HepG2 (cell line): ENCODE data around the gene LGALS1. TPM values are rescaled to one million over a fixed set of nuclear protein-coding genes. Genes with fewer than 3 reads are reported as not detected.

Experiments used
- ATAC-seq: fragments of 200-7000 bp; cut with Tn5 transposase; 3 replicates; pipeline ENCODE4 v1.9.1; 2020; ENCODE audit warnings: mild to moderate bottlenecking, moderate library complexity
- BruUV-seq: library from RNA; stranded (reverse); fragments of 400-500 nt; replicated peaks from 2 replicates; lab custom pipeline; 2021; lab: Mats Ljungman, UMichigan
- CTCF ChIA-PET: fragments of 300-600 bp; formaldehyde crosslinking; extraction: SDS; loops from one replicate; lab custom pipeline; 2021; ENCODE audit warnings: low total read pairs, inconsistent platforms, low intra/inter-chr PET ratio; lab: Yijun Ruan, JAX
- POLR2A ChIA-PET: fragments of 350-600 bp; sonication (Branson Sonifier 250); formaldehyde crosslinking; loops from one replicate; lab custom pipeline; 2020; ENCODE audit warnings: antibody characterized with exemption, inconsistent platforms; lab: Yijun Ruan, JAX
- DNase-seq: peaks from one replicate; pipeline ENCODE4 v3.0.0-alpha.2; 2015; ENCODE audit warnings: low spot score
- FAIRE-seq: peaks from 3 replicates; lab custom pipeline; 2011; peaks lifted over from hg19 to GRCh38; lab: Jason Lieb, UNC
- H2AFZ ChIP-seq: one replicate; pipeline ENCODE4 v1.6.1; 2011; ENCODE audit warnings: low read length, inconsistent platforms
- H3K27ac ChIP-seq: fragments of 300-600 bp; 3 replicates; pipeline ENCODE4 v1.8.0; 2011; ENCODE audit warnings: mixed run types, mild to moderate bottlenecking, mixed read lengths, low read length, inconsistent platforms; ENCODE audit not compliant: insufficient read depth; ENCODE audit errors: extremely low read length
- H3K27me3 ChIP-seq, 2 experiments: fragments of 200-600 bp in 1 of 2; 2 replicates in 1 of 2; 3 replicates in 1 of 2; pipeline versions ENCODE4 v1.6.0 to v1.8.0; 2011; ENCODE audit warnings: low read length in 2 of 2, mild to moderate bottlenecking in 2 of 2, moderate library complexity in 2 of 2, inconsistent platforms in 1 of 2; ENCODE audit not compliant: insufficient read depth in 2 of 2, control insufficient read depth in 1 of 2
- H3K36me3 ChIP-seq, 2 experiments: fragments of 200-600 bp in 1 of 2; replicated peaks in 1 of 2; 2 replicates in 1 of 2; 3 replicates in 1 of 2; pipeline versions ENCODE4 v1.5.1 to v1.8.0; 2011; ENCODE audit warnings: low read length in 2 of 2, inconsistent platforms in 1 of 2; ENCODE audit not compliant: insufficient read depth in 2 of 2, control insufficient read depth in 1 of 2
- H3K4me1 ChIP-seq: 2 replicates; pipeline ENCODE4 v1.5.1; 2012; ENCODE audit warnings: low read length, inconsistent platforms; ENCODE audit not compliant: insufficient read depth
- H3K4me2 ChIP-seq: 2 replicates; pipeline ENCODE4 v1.6.0; 2011; ENCODE audit warnings: low read depth, low read length, inconsistent platforms
- H3K4me3 ChIP-seq, 3 experiments: fragments of 200-600 bp in 1 of 3; sonication (generic), shearing (Covaris generic) in 1 of 3; replicated peaks in 1 of 3; 2 replicates each; pipeline ENCODE4 v1.5.1; 2011 to 2016; ENCODE audit warnings: low read length in 3 of 3, inconsistent platforms in 2 of 3, low read depth in 2 of 3, mild to moderate bottlenecking in 2 of 3, control low read depth in 1 of 3, mixed read lengths in 1 of 3; ENCODE audit not compliant: insufficient read depth in 1 of 3
- H3K79me2 ChIP-seq: one replicate; pipeline ENCODE4 v1.6.1; 2011; ENCODE audit warnings: low read length, inconsistent platforms; ENCODE audit not compliant: insufficient read depth
- H3K9ac ChIP-seq: 2 replicates; pipeline ENCODE4 v1.6.0; 2011; ENCODE audit warnings: mild to moderate bottlenecking, low read depth, low read length, inconsistent platforms; ENCODE audit not compliant: insufficient read depth
- H3K9me3 ChIP-seq: 2 replicates; pipeline ENCODE4 v1.5.1; 2012; ENCODE audit warnings: mild to moderate bottlenecking, low read length
- H4K20me1 ChIP-seq: 2 replicates; pipeline ENCODE4 v1.6.0; 2011; ENCODE audit warnings: inconsistent platforms, mild to moderate bottlenecking, low read length, moderate library complexity; ENCODE audit not compliant: insufficient read depth
- BHLHE40 ChIP-seq: IDR thresholded peaks from 2 replicates; pipeline ENCODE4 v1.6.1; 2011; ENCODE audit warnings: low read length, improper control_type of control experiment
- HOXA3 ChIP-seq: sonication (generic); formaldehyde crosslinking; IDR thresholded peaks from 2 replicates; pipeline ENCODE4 v1.5.0; 2020; ENCODE audit warnings: missing genetic modification reagents
- MLLT10 ChIP-seq: sonication (generic); formaldehyde crosslinking; IDR thresholded peaks from 2 replicates; pipeline ENCODE4 v1.4.0; 2020; ENCODE audit warnings: missing genetic modification reagents
- NR2F2 ChIP-seq: IDR thresholded peaks from 2 replicates; pipeline ENCODE4 v1.6.1; 2012; ENCODE audit warnings: low read depth, inconsistent platforms, borderline replicate concordance
- SP4 ChIP-seq: sonication (generic); formaldehyde crosslinking; IDR thresholded peaks from 2 replicates; pipeline ENCODE4 v1.8.1; 2023; ENCODE audit warnings: mild to moderate bottlenecking, missing genetic modification reagents
- THRA ChIP-seq: sonication (generic); formaldehyde crosslinking; IDR thresholded peaks from 2 replicates; pipeline ENCODE4 v1.4.0; 2020; ENCODE audit warnings: missing genetic modification reagents, borderline replicate concordance
- THYN1 ChIP-seq: sonication (generic); formaldehyde crosslinking; IDR thresholded peaks from 2 replicates; pipeline ENCODE4 v1.8.1; 2023; ENCODE audit warnings: low read depth, mild to moderate bottlenecking, moderate library complexity, missing genetic modification reagents, borderline replicate concordance
- ZC3H4 ChIP-seq: sonication (generic); formaldehyde crosslinking; IDR thresholded peaks from 2 replicates; pipeline ENCODE4 v1.4.0; 2020; ENCODE audit warnings: missing genetic modification reagents, borderline replicate concordance
- ZNF101 ChIP-seq: sonication (generic); formaldehyde crosslinking; IDR thresholded peaks from 2 replicates; pipeline ENCODE4 v1.4.0; 2020; ENCODE audit warnings: mild to moderate bottlenecking, low read depth, missing genetic modification reagents, borderline replicate concordance
- ZNF124 ChIP-seq: sonication (generic); formaldehyde crosslinking; IDR thresholded peaks from 2 replicates; pipeline ENCODE4 v1.4.0; 2020; ENCODE audit warnings: missing genetic modification reagents
- ZNF207 ChIP-seq: fragments of 450-650 bp; IDR thresholded peaks from 2 replicates; pipeline ENCODE4 v1.6.1; 2016; ENCODE audit warnings: antibody characterized with exemption, borderline replicate concordance
- ZNF280B ChIP-seq: sonication (generic); formaldehyde crosslinking; IDR thresholded peaks from 2 replicates; pipeline ENCODE4 v1.5.0; 2020; ENCODE audit warnings: missing genetic modification reagents, mild to moderate bottlenecking, borderline replicate concordance
- ZNF546 ChIP-seq: sonication (generic); formaldehyde crosslinking; conservative IDR thresholded peaks from 2 replicates; pipeline ENCODE4 v1.8.1; 2023; ENCODE audit warnings: mild to moderate bottlenecking, missing genetic modification reagents
- ZNF549 ChIP-seq: sonication (generic); formaldehyde crosslinking; IDR thresholded peaks from 2 replicates; pipeline ENCODE4 v1.5.0; 2020; ENCODE audit warnings: missing genetic modification reagents
- WGBS: methylation state at CpG from one replicate; pipeline ENCODE4 v1.1.6; 2017; ENCODE audit warnings: low lambda C conversion rate; 5-methylcytosine and 5-hydroxymethylcytosine counted together
- in situ Hi-C: cut with HindIII; loops from 2 replicates; pipeline ENCODE4 v1.10.0; 2017; ENCODE audit warnings: low pct_unique_long_range_greater_than_20kb; ENCODE audit not compliant: extremely low pct_ligation_motif_present
- intact Hi-C: fragments of 100-400 bp; cut with micrococcal nuclease; formaldehyde crosslinking; loops from one replicate; pipeline ENCODE4 v1.10.0; 2022; ENCODE audit not compliant: unreplicated experiment
- polyA plus RNA-seq, 8 experiments: library from polyadenylated mRNA; depleted of rRNA in 3 of 8; stranded (reverse) in 7 of 8; unstranded in 1 of 8; fragments of >200 nt; fragmentation: Illumina TruSeq in 4 of 8; extraction: Trizol in 4 of 8; gene quantifications; 2 replicates each; pipeline versions ENCODE4 v1.2.1 to v1.2.3, GENCODE V29; 2011 to 2016; ENCODE audit warnings: low read depth in 4 of 8, missing spikeins in 1 of 8, mixed read lengths in 1 of 8; ENCODE audit not compliant: insufficient read depth in 1 of 8
- total RNA-seq, 5 experiments: library from RNA; depleted of rRNA; stranded (reverse); fragments of >200 nt; fragmentation: Illumina TruSeq; extraction: Trizol; gene quantifications; 2 replicates each; pipeline ENCODE4 v1.2.3, GENCODE V29; 2016; ENCODE audit warnings: low read depth in 1 of 5
- TF ChIP-seq, protein P1 (sequence below): sonication (generic); formaldehyde crosslinking; IDR thresholded peaks from 2 replicates; pipeline ENCODE4 v1.5.1; 2020; ENCODE audit warnings: missing genetic modification reagents, mild to moderate bottlenecking, borderline replicate concordance
- TF ChIP-seq, protein P2 (sequence below): sonication (generic); formaldehyde crosslinking; IDR thresholded peaks from 2 replicates; pipeline ENCODE4 v1.4.0; 2020; ENCODE audit warnings: mild to moderate bottlenecking, missing genetic modification reagents
- TF ChIP-seq, protein P3 (sequence below): sonication (generic); formaldehyde crosslinking; conservative IDR thresholded peaks from 2 replicates; pipeline ENCODE4 v1.5.0; 2020; ENCODE audit warnings: missing genetic modification reagents

Gene LGALS1
- total and polyA plus RNA-seq, 2 of the 13 experiments (the other 11 are each of a cell fraction or from before 2014, with no cell fraction given), result 103 to 858 TPM

GRCh38 chr22:37659066-37659896 lies 16.2 kb upstream of the LGALS1 start:
- H3K9ac ChIP-seq, result peak overlapping the region; percentile 92
- H3K79me2 ChIP-seq, result peaks cover 53% of the 10 kb centered on the region
- intact Hi-C loops (loop anchor here (10.0 kb wide), 1 partner anchor 146 kb away; the partner anchor contains the start of gene GCAT), in situ Hi-C loops (no loop called here)
- peaks cover 2 to 6% of the 10 kb centered on the region in 2 experiments; a peak in 3 of 5 replicates for H3K36me3 ChIP-seq
- peaks cover 59% of the 10 kb centered on the region for H3K4me1 ChIP-seq
- peak overlapping the region; percentile 75 to 97 (median 94) for H3K4me3 ChIP-seq
- peaks cover 40% of the 10 kb centered on the region for H4K20me1 ChIP-seq
- DNase-seq, result peak; percentile 73
- peak; percentile 93 for FAIRE-seq
- TSS peak; percentile 80 for BruUV-seq
- peak overlapping the region; percentile 93 for H3K27ac ChIP-seq
- WGBS, result 4% methylated on average over 6 of the region's 68 CpGs
- ChIA-PET POLR2A (interaction anchor here (0.9 to 11.2 kb wide), 17 partner anchors 9 to 158 kb away, joined by 3 to 242 read pairs (median 13); partner anchors contain the start of genes GCAT, GGA1, LGALS1 and NOL12), CTCF (interaction anchor here (1.8 kb wide), 1 partner anchor 21 kb away, joined by 3 read pairs; no protein-coding TSS in a partner anchor)
- no peak overlapping the region for H2AFZ ChIP-seq
- peak; percentile 6; the same call in 1 of the 3 replicates for ATAC-seq
- peak overlapping the region; percentile 94 for H3K4me2 ChIP-seq
- no peaks in the 10 kb centered on the region for H3K9me3 ChIP-seq
- no peaks in the 10 kb centered on the region; a peak in 1 of 5 replicates for H3K27me3 ChIP-seq
- TF ChIP-seq ZNF546 (CRISPR knock-in tag) (0 out of 2 replicates have a peak, but pooled peaks have one; percentile 39), ZNF124 (CRISPR knock-in tag) (no peak), SP4 (peak; percentile 59; the same call in 1 of the 2 replicates), THYN1 (CRISPR knock-in tag) (no peak), ZNF207 (no peak), HOXA3 (CRISPR knock-in tag) (peak; percentile 76; the same call in 1 of the 2 replicates), NR2F2 (no peak), BHLHE40 (peak; percentile 54; the same call in 1 of the 2 replicates), MLLT10 (CRISPR knock-in tag) (no peak), THRA (CRISPR knock-in tag) (peak; percentile 54; the same call in 1 of the 2 replicates), ZNF101 (CRISPR knock-in tag) (no peak), ZNF549 (CRISPR knock-in tag) (no peak), ZC3H4 (peak; percentile 46; the same call in 1 of the 2 replicates), ZNF280B (CRISPR knock-in tag) (no peak)
- TF ChIP-seq, protein P1, sequence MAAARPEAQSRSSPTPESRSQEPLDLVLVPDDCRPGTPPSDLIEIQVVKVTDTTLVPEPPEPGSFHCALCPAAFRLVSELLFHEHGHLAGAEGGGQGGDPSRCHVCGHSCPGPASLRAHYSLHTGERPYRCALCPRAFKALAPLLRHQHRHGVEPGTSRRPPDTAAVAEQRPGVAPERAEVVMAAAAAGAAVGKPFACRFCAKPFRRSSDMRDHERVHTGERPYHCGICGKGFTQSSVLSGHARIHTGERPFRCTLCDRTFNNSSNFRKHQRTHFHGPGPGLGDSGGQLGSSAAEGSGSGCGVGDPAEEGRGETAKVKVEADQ (CRISPR knock-in tag), result 0 out of 2 replicates have a peak, but pooled peaks have one; percentile 39
- TF ChIP-seq, protein P2, sequence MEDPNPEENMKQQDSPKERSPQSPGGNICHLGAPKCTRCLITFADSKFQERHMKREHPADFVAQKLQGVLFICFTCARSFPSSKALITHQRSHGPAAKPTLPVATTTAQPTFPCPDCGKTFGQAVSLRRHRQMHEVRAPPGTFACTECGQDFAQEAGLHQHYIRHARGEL, result no peak
- TF ChIP-seq, protein P3, sequence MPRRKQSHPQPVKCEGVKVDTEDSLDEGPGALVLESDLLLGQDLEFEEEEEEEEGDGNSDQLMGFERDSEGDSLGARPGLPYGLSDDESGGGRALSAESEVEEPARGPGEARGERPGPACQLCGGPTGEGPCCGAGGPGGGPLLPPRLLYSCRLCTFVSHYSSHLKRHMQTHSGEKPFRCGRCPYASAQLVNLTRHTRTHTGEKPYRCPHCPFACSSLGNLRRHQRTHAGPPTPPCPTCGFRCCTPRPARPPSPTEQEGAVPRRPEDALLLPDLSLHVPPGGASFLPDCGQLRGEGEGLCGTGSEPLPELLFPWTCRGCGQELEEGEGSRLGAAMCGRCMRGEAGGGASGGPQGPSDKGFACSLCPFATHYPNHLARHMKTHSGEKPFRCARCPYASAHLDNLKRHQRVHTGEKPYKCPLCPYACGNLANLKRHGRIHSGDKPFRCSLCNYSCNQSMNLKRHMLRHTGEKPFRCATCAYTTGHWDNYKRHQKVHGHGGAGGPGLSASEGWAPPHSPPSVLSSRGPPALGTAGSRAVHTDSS (CRISPR knock-in tag), result no peak
